ENCODE data around the gene BABAM1. TPM values are rescaled to one million over a fixed set of nuclear protein-coding genes. Genes with fewer than 3 reads are reported as not detected.
A peak's percentile ranks its signal among the peaks of the same experiment; 100 is the strongest.

The BABAM1 gene
- total RNA-seq, 2 donors from 2014 or later = 67.9 to 71.7 TPM

DNA sequence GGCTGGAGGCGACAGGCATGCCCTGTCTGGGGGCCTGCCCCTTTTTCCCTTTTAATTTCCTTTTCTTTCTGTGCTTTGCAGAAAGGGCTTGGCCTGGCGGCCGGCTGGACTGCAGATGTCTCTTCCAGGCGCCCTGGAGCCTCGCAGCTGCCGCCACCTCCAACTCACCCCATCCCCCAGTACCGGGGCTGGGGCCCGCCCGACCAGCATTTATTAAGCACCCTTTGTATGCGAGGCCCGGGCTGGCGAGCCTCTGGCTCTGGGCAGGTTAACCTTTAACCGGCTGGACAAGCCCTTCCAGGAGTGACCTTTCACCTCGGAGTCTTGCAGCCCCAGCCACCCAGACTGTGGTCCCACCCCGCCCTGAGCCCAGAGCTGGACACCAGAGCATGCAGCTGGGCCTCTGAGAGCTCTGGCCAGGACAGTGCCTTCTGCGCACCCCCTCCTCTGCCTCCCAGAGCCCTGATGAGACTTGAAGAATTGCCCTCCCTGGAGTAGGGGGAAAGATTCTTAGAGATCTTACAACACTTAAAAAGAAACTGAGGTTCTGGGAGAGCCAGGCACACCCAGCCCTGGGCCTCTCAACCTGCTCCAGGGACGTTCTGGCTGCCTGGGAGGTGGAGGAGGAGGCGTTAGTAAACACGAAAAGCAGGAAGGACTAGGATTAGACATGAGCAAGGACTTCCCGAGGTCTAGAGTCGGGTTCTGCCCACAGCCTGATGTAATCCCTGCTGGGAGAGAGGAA is 20.4 kb upstream of the BABAM1 start:
- TF ChIP-seq, protein P1, sequence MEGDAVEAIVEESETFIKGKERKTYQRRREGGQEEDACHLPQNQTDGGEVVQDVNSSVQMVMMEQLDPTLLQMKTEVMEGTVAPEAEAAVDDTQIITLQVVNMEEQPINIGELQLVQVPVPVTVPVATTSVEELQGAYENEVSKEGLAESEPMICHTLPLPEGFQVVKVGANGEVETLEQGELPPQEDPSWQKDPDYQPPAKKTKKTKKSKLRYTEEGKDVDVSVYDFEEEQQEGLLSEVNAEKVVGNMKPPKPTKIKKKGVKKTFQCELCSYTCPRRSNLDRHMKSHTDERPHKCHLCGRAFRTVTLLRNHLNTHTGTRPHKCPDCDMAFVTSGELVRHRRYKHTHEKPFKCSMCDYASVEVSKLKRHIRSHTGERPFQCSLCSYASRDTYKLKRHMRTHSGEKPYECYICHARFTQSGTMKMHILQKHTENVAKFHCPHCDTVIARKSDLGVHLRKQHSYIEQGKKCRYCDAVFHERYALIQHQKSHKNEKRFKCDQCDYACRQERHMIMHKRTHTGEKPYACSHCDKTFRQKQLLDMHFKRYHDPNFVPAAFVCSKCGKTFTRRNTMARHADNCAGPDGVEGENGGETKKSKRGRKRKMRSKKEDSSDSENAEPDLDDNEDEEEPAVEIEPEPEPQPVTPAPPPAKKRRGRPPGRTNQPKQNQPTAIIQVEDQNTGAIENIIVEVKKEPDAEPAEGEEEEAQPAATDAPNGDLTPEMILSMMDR (IDR thresholded peaks at IDR 0.05) = no peak
- H3K4me1 ChIP-seq = peaks cover 0 to 33% of the 10 kb centered on the region in 2 donors
- no peaks in the 10 kb centered on the region for H3K36me3 ChIP-seq
- peak overlapping the region; percentile 58 to 78 for H3K4me3 ChIP-seq
- no peak for DNase-seq (ENCODE audit: low spot score)
- H3K9me3 ChIP-seq = no peaks in the 10 kb centered on the region
- no peaks in the 10 kb centered on the region for H3K27me3 ChIP-seq
- peak overlapping the region; percentile 77 to 86 for H3K27ac ChIP-seq

DNA sequence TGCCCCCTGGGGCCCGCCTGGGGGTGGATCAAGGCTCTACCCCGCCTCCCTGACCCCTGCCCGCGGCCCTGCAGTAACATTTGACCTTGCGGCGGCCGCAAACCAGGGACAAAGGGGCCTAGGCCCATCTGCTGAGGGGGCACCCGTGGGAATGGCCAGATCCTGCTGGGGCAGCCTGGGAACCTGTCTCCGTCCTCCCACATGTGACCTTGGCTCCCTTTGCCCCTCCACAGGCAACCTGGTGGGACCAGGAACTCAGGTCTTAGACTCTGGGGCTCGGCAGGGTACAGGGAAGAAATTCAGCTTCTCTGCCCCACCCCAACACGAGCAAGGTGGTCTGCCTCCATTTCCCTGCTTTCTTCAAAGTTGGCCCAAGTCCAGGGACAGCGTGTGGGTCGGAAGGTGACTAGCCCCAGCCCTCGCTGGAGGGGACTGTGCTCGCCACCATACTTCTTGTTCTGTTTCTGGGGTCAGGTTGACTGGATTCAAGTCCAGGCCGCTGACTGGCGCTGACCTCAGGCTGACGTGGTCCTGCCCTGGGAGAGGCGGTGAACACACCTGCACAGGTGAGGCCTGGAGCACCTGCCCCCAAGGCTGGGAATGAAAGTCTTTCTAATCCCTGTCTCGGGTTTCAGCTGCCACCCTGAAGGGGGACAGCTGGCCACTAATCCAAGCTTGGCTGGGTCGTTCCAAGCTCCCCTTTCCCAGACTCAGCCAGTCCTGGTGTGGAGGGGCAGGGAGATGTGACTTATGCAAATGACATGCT is 19.0 kb upstream of the BABAM1 start:
- no peak for DNase-seq (ENCODE audit: low spot score)
- H3K9me3 ChIP-seq = no peaks in the 10 kb centered on the region
- no peak overlapping the region for H3K4me3 ChIP-seq
- no peaks in the 10 kb centered on the region for H3K36me3 ChIP-seq
- peaks cover 0 to 20% of the 10 kb centered on the region in 2 donors for H3K4me1 ChIP-seq
- H3K27ac ChIP-seq = no peak overlapping the region
- no peaks in the 10 kb centered on the region for H3K27me3 ChIP-seq
- TF ChIP-seq, protein P1 (IDR thresholded peaks at IDR 0.05) = no peak

DNA sequence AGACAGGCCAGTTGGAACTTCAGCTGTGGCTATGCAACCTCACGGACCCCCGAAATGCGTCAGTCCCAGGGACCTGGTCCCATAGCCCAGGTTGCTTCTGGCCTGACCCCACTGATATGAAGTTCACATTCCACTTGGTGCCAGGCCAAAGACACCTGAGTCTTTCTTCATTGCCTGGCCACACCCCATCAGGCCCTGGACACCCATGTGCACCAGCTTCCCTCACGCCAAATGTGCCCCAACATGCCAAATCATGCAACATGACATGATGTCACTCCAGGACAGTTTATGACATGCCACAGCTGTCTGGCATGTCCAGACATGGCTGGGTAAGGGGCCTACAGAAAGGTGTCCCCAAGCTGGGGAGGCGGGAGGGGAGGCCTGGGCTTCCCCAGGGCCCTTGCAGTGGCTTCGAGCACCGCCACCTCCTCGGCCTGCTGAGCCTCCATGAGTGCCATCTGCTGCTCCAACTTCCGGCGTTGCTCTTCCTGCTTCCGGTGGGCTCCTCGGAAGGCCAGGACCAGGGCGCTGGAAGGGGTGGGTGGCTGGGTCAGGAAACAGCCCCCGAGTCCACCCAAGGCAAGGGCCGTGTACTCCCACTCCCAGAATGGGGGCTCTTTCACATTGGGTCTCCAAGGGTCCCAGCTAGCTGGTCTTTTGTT is 17.2 kb upstream of the BABAM1 start:
- H3K27me3 ChIP-seq = no peaks in the 10 kb centered on the region
- peaks cover 0 to 14% of the 10 kb centered on the region in 2 donors for H3K4me1 ChIP-seq
- H3K27ac ChIP-seq = no peak overlapping the region
- TF ChIP-seq, protein P1 (IDR thresholded peaks at IDR 0.05) = no peak
- DNase-seq (ENCODE audit: low spot score) = no peak
- H3K36me3 ChIP-seq = no peaks in the 10 kb centered on the region
- no peak overlapping the region for H3K4me3 ChIP-seq
- no peaks in the 10 kb centered on the region for H3K9me3 ChIP-seq

DNA sequence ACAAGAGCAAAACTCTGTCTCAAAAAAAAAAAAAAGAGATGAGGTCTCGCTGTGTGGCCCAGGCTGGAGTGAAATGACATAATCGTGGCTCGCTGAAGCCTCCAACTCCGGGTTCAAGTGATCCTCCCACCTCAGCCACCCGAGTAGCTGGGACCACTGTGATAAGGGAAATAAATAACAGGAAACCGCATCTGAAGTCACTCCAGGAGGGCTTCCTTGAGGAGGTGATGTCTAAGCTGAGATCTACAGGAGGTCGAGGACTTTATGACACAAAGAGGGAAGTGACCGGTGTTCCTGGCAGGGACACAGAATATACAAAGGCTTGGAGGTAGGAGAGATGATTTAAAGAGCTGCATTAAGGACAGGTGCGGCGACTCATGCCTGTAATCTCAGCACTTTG is 12.6 kb upstream of the BABAM1 start:
- Histone ChIP-seq H3K27me3 (no peaks in the 10 kb centered on the region), H3K4me3 (no peak overlapping the region), H3K36me3 (no peaks in the 10 kb centered on the region), H3K27ac (no peak overlapping the region), H3K4me1 (no peaks in the 10 kb centered on the region), H3K9me3 (peaks cover 0 to 7% of the 10 kb centered on the region in 2 donors)
- TF ChIP-seq, protein P1 (IDR thresholded peaks at IDR 0.05) = no peak
- no peak for DNase-seq (ENCODE audit: low spot score)

DNA sequence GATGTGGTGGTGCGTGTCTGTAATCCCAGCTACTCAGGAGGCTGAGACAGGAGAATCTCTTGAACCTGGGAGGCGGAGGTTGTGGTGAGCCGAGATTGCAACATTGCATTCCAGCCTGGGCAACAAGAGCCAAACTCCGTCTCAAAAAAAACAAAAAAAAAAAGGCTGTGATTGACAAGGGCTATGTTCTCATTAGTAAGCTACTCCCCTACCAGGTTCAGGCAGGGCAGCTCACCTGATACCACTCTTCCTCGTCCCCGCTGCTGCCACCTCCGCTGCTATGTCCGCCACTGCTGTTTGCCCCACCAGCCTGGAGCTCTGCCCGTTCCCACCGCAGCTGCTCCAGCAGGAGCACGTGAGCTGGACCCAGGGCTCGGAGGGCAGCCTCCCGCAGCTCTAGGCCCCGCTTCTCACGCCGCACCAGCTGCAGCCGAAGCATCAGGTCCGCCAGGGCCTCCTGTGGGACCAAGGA is 12.1 kb upstream of the BABAM1 start:
- peaks cover 0 to 7% of the 10 kb centered on the region in 2 donors for H3K9me3 ChIP-seq
- TF ChIP-seq, protein P1 (IDR thresholded peaks at IDR 0.05) = no peak
- no peak for DNase-seq (ENCODE audit: low spot score)
- H3K27ac ChIP-seq = no peak overlapping the region
- H3K36me3 ChIP-seq = no peaks in the 10 kb centered on the region
- H3K4me3 ChIP-seq = no peak overlapping the region
- H3K27me3 ChIP-seq = no peaks in the 10 kb centered on the region
- H3K4me1 ChIP-seq = no peaks in the 10 kb centered on the region
